ENCODE data around the gene LPAR5. TPM values are rescaled to one million over a fixed set of nuclear protein-coding genes. Genes with fewer than 3 reads are reported as not detected.
"Not testable (repeated sequence)": the region's sequence is repeated elsewhere in the genome, so short reads cannot be mapped to it uniquely, and the experiment has no call there.

LPAR5 gene
- polyA plus RNA-seq, 2 donors, result 11.6 to 19.3 TPM

DNA sequence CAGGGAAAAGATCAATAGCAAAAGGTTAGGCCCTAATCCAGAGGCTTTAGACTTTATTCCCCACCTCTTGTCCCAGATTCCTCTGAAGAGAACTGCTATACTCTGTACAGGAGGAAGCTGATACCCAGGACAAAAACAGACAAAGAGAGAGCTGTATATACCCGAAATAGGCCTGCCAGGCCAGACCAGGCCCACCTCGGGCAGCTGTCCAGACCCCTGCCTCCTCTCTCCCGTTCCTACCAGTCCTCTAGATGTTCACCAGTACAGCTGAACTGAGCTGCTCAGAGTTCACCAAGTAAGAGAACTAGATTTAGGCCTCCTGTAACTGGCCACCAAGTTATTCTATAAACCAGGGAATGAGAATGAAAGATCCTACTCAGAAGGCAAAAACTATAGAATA, 33.2 kb downstream of the LPAR5 start:
- 44 to 60% methylated on average over 3 of the region's 3 CpGs for WGBS, 2 donors
- H3K4me3 ChIP-seq (ENCODE audit: low read depth in 1 of 2, low read length in 2 of 2), result no peak overlapping the region
- no peaks in the 10 kb centered on the region for H3K27me3 ChIP-seq (ENCODE audit: control insufficient read depth in 1 of 2, insufficient read depth in 2 of 2, low read length in 2 of 2)
- H3K36me3 ChIP-seq (ENCODE audit: control insufficient read depth in 2 of 2, insufficient read depth in 2 of 2, low read length in 1 of 2), result peaks cover 34 to 39% of the 10 kb centered on the region in 2 donors
- peaks cover 5 to 11% of the 10 kb centered on the region in 2 donors for H3K4me1 ChIP-seq (ENCODE audit: control insufficient read depth in 2 of 2, insufficient read depth in 2 of 2, low read length in 1 of 2)
- no peaks in the 10 kb centered on the region for H3K9me3 ChIP-seq (ENCODE audit: control insufficient read depth in 2 of 2, insufficient read depth in 1 of 2, low read depth in 1 of 2, low read length in 1 of 2)
- H3K27ac ChIP-seq (ENCODE audit: low read depth in 2 of 2, low read length in 1 of 2), result no peak overlapping the region

DNA sequence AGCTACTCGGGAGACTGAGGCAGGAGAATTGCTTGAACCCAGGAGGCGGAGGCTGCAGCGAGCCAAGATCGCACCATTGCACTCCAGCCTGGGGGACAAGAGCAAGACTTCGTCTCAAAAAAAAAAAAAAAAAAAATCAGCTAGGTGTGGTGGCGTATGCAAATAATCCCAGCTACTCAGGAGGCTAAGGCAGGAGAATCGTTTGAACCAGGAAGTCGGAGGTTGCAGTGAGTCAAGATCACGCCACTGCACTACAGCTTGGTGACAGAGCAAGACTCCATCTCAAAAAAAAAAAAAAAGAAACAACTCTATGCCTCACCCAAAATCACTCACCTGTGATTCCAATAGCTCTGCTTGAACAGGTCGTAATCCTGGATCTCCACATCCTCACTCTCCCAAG, 40.1 kb downstream of the LPAR5 start:
- not testable (repeated sequence) for H3K27me3 ChIP-seq (ENCODE audit: control insufficient read depth in 1 of 2, insufficient read depth in 2 of 2, low read length in 2 of 2); H3K9me3 ChIP-seq (ENCODE audit: control insufficient read depth in 2 of 2, insufficient read depth in 1 of 2, low read depth in 1 of 2, low read length in 1 of 2); H3K4me1 ChIP-seq (ENCODE audit: control insufficient read depth in 2 of 2, insufficient read depth in 2 of 2, low read length in 1 of 2); H3K27ac ChIP-seq (ENCODE audit: low read depth in 2 of 2, low read length in 1 of 2); H3K4me3 ChIP-seq (ENCODE audit: low read depth in 1 of 2, low read length in 2 of 2)
- 87% methylated on average over 10 of the region's 10 CpGs for WGBS, 2 donors
- H3K36me3 ChIP-seq (ENCODE audit: control insufficient read depth in 2 of 2, insufficient read depth in 2 of 2, low read length in 1 of 2), result peaks cover 53 to 58% of the 10 kb centered on the region in 2 donors

DNA sequence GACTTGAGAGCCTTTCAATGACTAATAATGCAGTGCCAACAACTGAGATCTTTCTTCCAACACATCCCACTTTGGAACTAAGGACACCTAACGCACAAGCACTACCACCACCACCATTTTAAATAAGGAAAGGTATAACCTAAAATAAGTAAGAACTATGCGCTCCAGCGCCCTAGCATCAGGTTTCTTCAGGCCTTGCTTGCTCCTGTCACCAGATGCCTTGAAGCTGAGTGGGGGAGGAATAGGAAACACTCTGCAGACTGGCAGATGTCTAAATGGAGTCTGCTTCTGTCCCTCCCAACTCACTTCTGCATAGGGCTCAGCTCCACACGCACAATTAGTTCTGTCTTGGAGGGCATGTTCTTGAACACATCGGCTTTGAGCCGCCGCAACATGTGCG, 43.7 kb downstream of the LPAR5 start:
- no peaks in the 10 kb centered on the region for H3K27me3 ChIP-seq (ENCODE audit: control insufficient read depth in 1 of 2, insufficient read depth in 2 of 2, low read length in 2 of 2)
- no peak overlapping the region for H3K4me3 ChIP-seq (ENCODE audit: low read depth in 1 of 2, low read length in 2 of 2)
- 91 to 93% methylated on average over 8 of the region's 8 CpGs for WGBS, 2 donors

DNA sequence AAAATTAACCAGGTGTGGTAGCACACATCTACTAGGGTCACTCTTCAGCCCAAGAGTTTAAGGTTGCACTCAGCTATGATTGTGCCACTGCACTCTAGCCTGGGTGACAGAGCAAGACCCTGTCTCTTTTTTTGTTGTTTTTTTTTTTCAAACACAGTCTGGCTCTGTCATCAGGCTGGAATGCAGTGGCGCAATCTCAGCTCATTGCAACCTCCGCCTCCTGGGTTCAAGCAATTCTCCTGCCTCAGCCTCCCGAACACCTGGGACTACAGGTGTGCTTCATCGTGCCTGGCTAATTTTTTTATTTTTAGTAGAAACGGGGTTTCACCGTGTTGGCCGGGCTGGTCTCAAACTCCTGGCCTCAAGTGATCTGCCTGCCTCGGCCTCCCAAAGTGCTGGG, 49.2 kb downstream of the LPAR5 start:
- WGBS, 2 donors, result 96 to 98% methylated on average over 8 of the region's 8 CpGs
- H3K36me3 ChIP-seq (ENCODE audit: control insufficient read depth in 2 of 2, insufficient read depth in 2 of 2, low read length in 1 of 2), result peaks cover 18 to 44% of the 10 kb centered on the region in 2 donors
- H3K4me1 ChIP-seq (ENCODE audit: control insufficient read depth in 2 of 2, insufficient read depth in 2 of 2, low read length in 1 of 2); H3K27me3 ChIP-seq (ENCODE audit: control insufficient read depth in 1 of 2, insufficient read depth in 2 of 2, low read length in 2 of 2); H3K9me3 ChIP-seq (ENCODE audit: control insufficient read depth in 2 of 2, insufficient read depth in 1 of 2, low read depth in 1 of 2, low read length in 1 of 2); H3K4me3 ChIP-seq (ENCODE audit: low read depth in 1 of 2, low read length in 2 of 2); H3K27ac ChIP-seq (ENCODE audit: low read depth in 2 of 2, low read length in 1 of 2): not testable (repeated sequence)

More for the DNA sequence above, 43.7 kb downstream of the LPAR5 start:
- Histone ChIP-seq H3K27ac (ENCODE audit: low read depth in 2 of 2, low read length in 1 of 2) (peak overlapping the region in 1 of 2 donors; percentile 33), H3K9me3 (ENCODE audit: control insufficient read depth in 2 of 2, insufficient read depth in 1 of 2, low read depth in 1 of 2, low read length in 1 of 2) (no peaks in the 10 kb centered on the region), H3K36me3 (ENCODE audit: control insufficient read depth in 2 of 2, insufficient read depth in 2 of 2, low read length in 1 of 2) (peaks cover 41 to 48% of the 10 kb centered on the region in 2 donors), H3K4me1 (ENCODE audit: control insufficient read depth in 2 of 2, insufficient read depth in 2 of 2, low read length in 1 of 2) (no peaks in the 10 kb centered on the region)

DNA sequence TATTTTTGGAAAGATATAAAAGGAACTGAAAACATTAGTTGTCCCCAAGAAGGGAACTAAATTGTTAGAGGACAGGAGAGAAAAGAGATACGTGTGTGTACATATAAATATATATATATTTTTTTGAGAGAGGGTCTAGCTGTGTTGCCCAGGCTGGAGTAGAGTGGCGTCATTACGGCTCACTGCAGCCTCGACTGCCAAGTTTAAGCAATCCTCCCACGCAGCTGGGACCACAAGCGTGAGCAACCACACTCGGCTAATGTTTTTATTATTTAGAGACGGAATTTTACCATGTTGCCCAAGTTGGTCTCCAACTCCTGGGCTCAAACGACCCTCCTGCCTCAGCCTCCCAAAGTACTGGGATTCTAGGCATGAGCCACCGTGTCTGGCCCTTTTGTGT, 51.5 kb downstream of the LPAR5 start:
- H3K36me3 ChIP-seq (ENCODE audit: control insufficient read depth in 2 of 2, insufficient read depth in 2 of 2, low read length in 1 of 2), result peaks cover 15 to 46% of the 10 kb centered on the region in 2 donors
- no peak overlapping the region for H3K4me3 ChIP-seq (ENCODE audit: low read depth in 1 of 2, low read length in 2 of 2)
- WGBS, 2 donors, result 86 to 88% methylated on average over 10 of the region's 10 CpGs
- no peaks in the 10 kb centered on the region for H3K4me1 ChIP-seq (ENCODE audit: control insufficient read depth in 2 of 2, insufficient read depth in 2 of 2, low read length in 1 of 2)
- no peaks in the 10 kb centered on the region for H3K27me3 ChIP-seq (ENCODE audit: control insufficient read depth in 1 of 2, insufficient read depth in 2 of 2, low read length in 2 of 2)
- H3K27ac ChIP-seq (ENCODE audit: low read depth in 2 of 2, low read length in 1 of 2), result no peak overlapping the region
- H3K9me3 ChIP-seq (ENCODE audit: control insufficient read depth in 2 of 2, insufficient read depth in 1 of 2, low read depth in 1 of 2, low read length in 1 of 2), result no peaks in the 10 kb centered on the region

- no peaks in the 10 kb centered on the region for H3K27me3 ChIP-seq (ENCODE audit: control insufficient read depth in 1 of 2, insufficient read depth in 2 of 2, low read length in 2 of 2)
- H3K27ac ChIP-seq (ENCODE audit: low read depth in 2 of 2, low read length in 1 of 2), result no peak overlapping the region
- H3K4me3 ChIP-seq (ENCODE audit: low read depth in 1 of 2, low read length in 2 of 2), result no peak overlapping the region
- WGBS, 2 donors, result 89 to 90% methylated on average over 12 of the region's 12 CpGs
- no peaks in the 10 kb centered on the region for H3K9me3 ChIP-seq (ENCODE audit: control insufficient read depth in 2 of 2, insufficient read depth in 1 of 2, low read depth in 1 of 2, low read length in 1 of 2)
- H3K36me3 ChIP-seq (ENCODE audit: control insufficient read depth in 2 of 2, insufficient read depth in 2 of 2, low read length in 1 of 2), result peaks cover 25 to 49% of the 10 kb centered on the region in 2 donors
- no peaks in the 10 kb centered on the region for H3K4me1 ChIP-seq (ENCODE audit: control insufficient read depth in 2 of 2, insufficient read depth in 2 of 2, low read length in 1 of 2)
Measured at GRCh38 chr12:6582959-6583358, 52.8 kb downstream of the LPAR5 start.

DNA sequence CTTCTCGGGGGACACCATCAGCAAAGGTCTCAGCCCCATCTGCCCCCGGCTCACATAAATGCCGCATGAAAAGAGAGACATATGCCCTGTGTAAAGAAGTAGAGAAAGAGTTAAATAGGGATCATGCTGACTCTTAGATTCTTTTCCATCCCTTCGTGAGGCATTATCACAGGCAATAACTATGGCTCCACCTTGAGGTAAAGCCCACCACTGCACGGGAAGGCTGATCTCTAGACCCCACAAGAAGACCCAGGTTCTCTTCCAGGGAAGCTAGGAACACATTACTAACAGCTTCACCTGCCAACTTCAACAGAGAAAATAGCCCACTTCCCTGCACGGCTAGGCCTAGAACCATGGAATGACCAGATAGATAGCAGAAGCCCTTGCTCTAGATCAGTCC, 53.6 kb downstream of the LPAR5 start:
- Histone ChIP-seq H3K9me3 (ENCODE audit: control insufficient read depth in 2 of 2, insufficient read depth in 1 of 2, low read depth in 1 of 2, low read length in 1 of 2) (no peaks in the 10 kb centered on the region), H3K27me3 (ENCODE audit: control insufficient read depth in 1 of 2, insufficient read depth in 2 of 2, low read length in 2 of 2) (no peaks in the 10 kb centered on the region), H3K4me1 (ENCODE audit: control insufficient read depth in 2 of 2, insufficient read depth in 2 of 2, low read length in 1 of 2) (no peaks in the 10 kb centered on the region), H3K4me3 (ENCODE audit: low read depth in 1 of 2, low read length in 2 of 2) (no peak overlapping the region), H3K27ac (ENCODE audit: low read depth in 2 of 2, low read length in 1 of 2) (no peak overlapping the region), H3K36me3 (ENCODE audit: control insufficient read depth in 2 of 2, insufficient read depth in 2 of 2, low read length in 1 of 2) (peaks cover 26 to 51% of the 10 kb centered on the region in 2 donors)
- WGBS, 2 donors, result 75 to 80% methylated on average over 6 of the region's 6 CpGs

DNA sequence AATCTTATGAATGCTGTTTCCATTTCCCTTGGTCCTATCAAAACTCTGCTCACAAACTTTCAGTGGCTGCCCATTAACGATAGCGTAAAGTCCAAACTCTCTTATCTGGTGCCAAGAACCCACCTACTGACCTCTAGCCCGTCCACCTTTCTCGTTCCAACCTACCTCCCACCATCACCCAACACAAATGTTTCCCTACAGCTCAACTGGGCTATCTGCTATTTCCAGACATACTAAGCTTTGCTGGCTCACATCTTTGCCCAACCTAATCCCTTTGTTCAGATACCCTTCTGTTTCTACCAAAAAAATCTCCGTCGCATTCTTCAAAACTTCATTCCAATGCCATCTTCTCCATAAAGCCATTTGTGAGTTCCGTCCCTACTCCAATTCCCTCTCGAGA, 60.1 kb downstream of the LPAR5 start:
- Histone ChIP-seq H3K9me3 (ENCODE audit: control insufficient read depth in 2 of 2, insufficient read depth in 1 of 2, low read depth in 1 of 2, low read length in 1 of 2) (no peaks in the 10 kb centered on the region), H3K4me1 (ENCODE audit: control insufficient read depth in 2 of 2, insufficient read depth in 2 of 2, low read length in 1 of 2) (no peaks in the 10 kb centered on the region), H3K27ac (ENCODE audit: low read depth in 2 of 2, low read length in 1 of 2) (no peak overlapping the region), H3K4me3 (ENCODE audit: low read depth in 1 of 2, low read length in 2 of 2) (no peak overlapping the region), H3K27me3 (ENCODE audit: control insufficient read depth in 1 of 2, insufficient read depth in 2 of 2, low read length in 2 of 2) (no peaks in the 10 kb centered on the region), H3K36me3 (ENCODE audit: control insufficient read depth in 2 of 2, insufficient read depth in 2 of 2, low read length in 1 of 2) (peaks cover 30 to 41% of the 10 kb centered on the region in 2 donors)
- 88 to 91% methylated on average over 8 of the region's 8 CpGs for WGBS, 2 donors

GRCh38 chr12:6574576-6575295, 61.0 kb downstream of the LPAR5 start:
- H3K4me1 ChIP-seq (ENCODE audit: control insufficient read depth in 2 of 2, insufficient read depth in 2 of 2, low read length in 1 of 2), result no peaks in the 10 kb centered on the region
- no peaks in the 10 kb centered on the region for H3K9me3 ChIP-seq (ENCODE audit: control insufficient read depth in 2 of 2, insufficient read depth in 1 of 2, low read depth in 1 of 2, low read length in 1 of 2)
- peaks cover 33 to 42% of the 10 kb centered on the region in 2 donors for H3K36me3 ChIP-seq (ENCODE audit: control insufficient read depth in 2 of 2, insufficient read depth in 2 of 2, low read length in 1 of 2)
- no peaks in the 10 kb centered on the region for H3K27me3 ChIP-seq (ENCODE audit: control insufficient read depth in 1 of 2, insufficient read depth in 2 of 2, low read length in 2 of 2)
- no peak overlapping the region for H3K4me3 ChIP-seq (ENCODE audit: low read depth in 1 of 2, low read length in 2 of 2)
- no peak overlapping the region for H3K27ac ChIP-seq (ENCODE audit: low read depth in 2 of 2, low read length in 1 of 2)
- WGBS, 2 donors, result 74 to 80% methylated on average over 4 of the region's 4 CpGs

GRCh38 chr12:6573001-6573400, 62.8 kb downstream of the LPAR5 start:
- Histone ChIP-seq H3K36me3 (ENCODE audit: control insufficient read depth in 2 of 2, insufficient read depth in 2 of 2, low read length in 1 of 2) (peaks cover 24 to 36% of the 10 kb centered on the region in 2 donors), H3K4me3 (ENCODE audit: low read depth in 1 of 2, low read length in 2 of 2) (no peak overlapping the region), H3K27ac (ENCODE audit: low read depth in 2 of 2, low read length in 1 of 2) (no peak overlapping the region), H3K4me1 (ENCODE audit: control insufficient read depth in 2 of 2, insufficient read depth in 2 of 2, low read length in 1 of 2) (no peaks in the 10 kb centered on the region), H3K27me3 (ENCODE audit: control insufficient read depth in 1 of 2, insufficient read depth in 2 of 2, low read length in 2 of 2) (no peaks in the 10 kb centered on the region), H3K9me3 (ENCODE audit: control insufficient read depth in 2 of 2, insufficient read depth in 1 of 2, low read depth in 1 of 2, low read length in 1 of 2) (no peaks in the 10 kb centered on the region)
- 91 to 92% methylated on average over 8 of the region's 8 CpGs for WGBS, 2 donors

All from esophagus (tissue), 2 donors.